A673 (cell line): ENCODE measurements around the gene INSRR. TPM values are rescaled to one million over a fixed set of nuclear protein-coding genes. Genes with fewer than 3 reads are reported as not detected.

ENCODE experiments used
- BruUV-seq: library from RNA; stranded (reverse); fragments of 400-500 nt; replicated peaks from 2 replicates; lab custom pipeline; 2021; lab: Mats Ljungman, UMichigan
- CTCF ChIA-PET: fragments of 300-600 bp; sonication (Branson Sonifier 250); formaldehyde crosslinking; loops from one replicate; lab custom pipeline; 2022; ENCODE audit warnings: antibody characterized with exemption; lab: Charles Lee
- POLR2A ChIA-PET: fragments of 300-600 bp; sonication (Branson Sonifier 250); formaldehyde crosslinking; loops from one replicate; lab custom pipeline; 2022; ENCODE audit warnings: antibody characterized with exemption; ENCODE audit not compliant: low non-redundant PET; lab: Charles Lee
- DNase-seq: peaks from one replicate; pipeline ENCODE4 v3.0.0-alpha.2; 2015; ENCODE audit warnings: low spot score
- H3K27ac ChIP-seq: fragments of 200-600 bp; sonication (generic); 2 replicates; pipeline ENCODE4 v1.5.1; 2016; ENCODE audit warnings: mixed run types, low read depth, mild to moderate bottlenecking, mixed read lengths, antibody characterized with exemption, low read length; ENCODE audit not compliant: poor library complexity, severe bottlenecking
- H3K27me3 ChIP-seq: fragments of 200-600 bp; sonication (generic); replicated peaks from 2 replicates; pipeline ENCODE4 v1.6.1; 2017; ENCODE audit warnings: mixed run types, low read depth, mild to moderate bottlenecking, mixed read lengths, antibody characterized with exemption, low read length; ENCODE audit not compliant: insufficient read depth, poor library complexity
- H3K36me3 ChIP-seq: fragments of 200-600 bp; sonication (generic); 2 replicates; pipeline ENCODE4 v1.6.1; 2016; ENCODE audit warnings: mixed run types, mild to moderate bottlenecking, mixed read lengths, antibody characterized with exemption, low read length; ENCODE audit not compliant: insufficient read depth, poor library complexity, severe bottlenecking
- H3K4me1 ChIP-seq: fragments of 200-600 bp; sonication (generic); 2 replicates; pipeline ENCODE4 v1.6.1; 2017; ENCODE audit warnings: mixed run types, mild to moderate bottlenecking, mixed read lengths, antibody characterized with exemption, low read length; ENCODE audit not compliant: insufficient read depth, poor library complexity, severe bottlenecking
- H3K4me3 ChIP-seq: fragments of 200-600 bp; sonication (generic); 2 replicates; pipeline ENCODE4 v1.5.1; 2016; ENCODE audit warnings: low read depth, mixed run types, mild to moderate bottlenecking, mixed read lengths, low read length; ENCODE audit not compliant: poor library complexity, severe bottlenecking
- H3K9me3 ChIP-seq: fragments of 200-600 bp; sonication (generic); 2 replicates; pipeline ENCODE4 v1.6.1; 2016; ENCODE audit warnings: mixed run types, low read depth, mild to moderate bottlenecking, mixed read lengths, antibody characterized with exemption, low read length; ENCODE audit not compliant: poor library complexity, severe bottlenecking
- EZH2 ChIP-seq: fragments of 200-600 bp; sonication (generic); IDR thresholded peaks from 2 replicates; pipeline ENCODE4 v1.6.1; 2017; ENCODE audit warnings: borderline replicate concordance, low read depth, mild to moderate bottlenecking, mixed read lengths, antibody characterized with exemption, low read length; ENCODE audit not compliant: poor library complexity, severe bottlenecking
- intact Hi-C: fragments of 100-400 bp; cut with micrococcal nuclease; formaldehyde crosslinking; loops from one replicate; pipeline ENCODE4 v1.10.0; 2022; ENCODE audit not compliant: unreplicated experiment
- total RNA-seq: library from RNA; stranded (reverse); gene quantifications from 2 replicates; pipeline ENCODE4 v1.2.3, GENCODE V29; 2021
- TF ChIP-seq, protein P1 (sequence below): fragments of 300-800, 200-600 bp; sonication (generic); conservative IDR thresholded peaks from 2 replicates; pipeline ENCODE4 v1.5.1; 2017; ENCODE audit warnings: low read depth, mild to moderate bottlenecking, antibody characterized with exemption, low read length, moderate library complexity, mixed read lengths

Gene INSRR
- total RNA-seq, 1 experiment from 2014 or later: 0.15 TPM

GRCh38 chr1:156815961-156816422 is 42.9 kb downstream of the INSRR start:
- no peaks in the 10 kb centered on the region for H3K36me3 ChIP-seq
- CTCF ChIA-PET: no interaction called here
- peaks cover 31% of the 10 kb centered on the region for H3K4me1 ChIP-seq
- no TSS peak for BruUV-seq
- no peak overlapping the region for H3K4me3 ChIP-seq
- H3K27me3 ChIP-seq: no peaks in the 10 kb centered on the region
- no peak for DNase-seq
- intact Hi-C loops: no loop called here
- POLR2A ChIA-PET: no interaction called here
- H3K27ac ChIP-seq: no peak overlapping the region
- TF ChIP-seq EZH2: no peak
- TF ChIP-seq, protein P1, sequence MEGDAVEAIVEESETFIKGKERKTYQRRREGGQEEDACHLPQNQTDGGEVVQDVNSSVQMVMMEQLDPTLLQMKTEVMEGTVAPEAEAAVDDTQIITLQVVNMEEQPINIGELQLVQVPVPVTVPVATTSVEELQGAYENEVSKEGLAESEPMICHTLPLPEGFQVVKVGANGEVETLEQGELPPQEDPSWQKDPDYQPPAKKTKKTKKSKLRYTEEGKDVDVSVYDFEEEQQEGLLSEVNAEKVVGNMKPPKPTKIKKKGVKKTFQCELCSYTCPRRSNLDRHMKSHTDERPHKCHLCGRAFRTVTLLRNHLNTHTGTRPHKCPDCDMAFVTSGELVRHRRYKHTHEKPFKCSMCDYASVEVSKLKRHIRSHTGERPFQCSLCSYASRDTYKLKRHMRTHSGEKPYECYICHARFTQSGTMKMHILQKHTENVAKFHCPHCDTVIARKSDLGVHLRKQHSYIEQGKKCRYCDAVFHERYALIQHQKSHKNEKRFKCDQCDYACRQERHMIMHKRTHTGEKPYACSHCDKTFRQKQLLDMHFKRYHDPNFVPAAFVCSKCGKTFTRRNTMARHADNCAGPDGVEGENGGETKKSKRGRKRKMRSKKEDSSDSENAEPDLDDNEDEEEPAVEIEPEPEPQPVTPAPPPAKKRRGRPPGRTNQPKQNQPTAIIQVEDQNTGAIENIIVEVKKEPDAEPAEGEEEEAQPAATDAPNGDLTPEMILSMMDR: no peak
- H3K9me3 ChIP-seq: no peaks in the 10 kb centered on the region

- intact Hi-C loops: no loop called here
- no peak for DNase-seq
- BruUV-seq: no TSS peak
- Histone ChIP-seq H3K9me3 (no peaks in the 10 kb centered on the region), H3K4me3 (no peak overlapping the region), H3K4me1 (peaks cover 31% of the 10 kb centered on the region), H3K27me3 (no peaks in the 10 kb centered on the region), H3K36me3 (no peaks in the 10 kb centered on the region), H3K27ac (no peak overlapping the region)
- ChIA-PET POLR2A (no interaction called here), CTCF (no interaction called here)
- no peak for TF ChIP-seq EZH2
- TF ChIP-seq, protein P1: no peak
Measured at GRCh38 chr1:156815307-156815826, 43.5 kb downstream of the INSRR start.

- TF ChIP-seq EZH2: no peak
- TF ChIP-seq, protein P1: no peak
- H3K4me1 ChIP-seq: peaks cover 31% of the 10 kb centered on the region
- no peaks in the 10 kb centered on the region for H3K36me3 ChIP-seq
- no peak for DNase-seq
- intact Hi-C loops: no loop called here
- no peak overlapping the region for H3K27ac ChIP-seq
- ChIA-PET POLR2A (interaction anchor here (1.1 kb wide), 1 partner anchor 10 kb away, joined by 3 read pairs; no protein-coding TSS in a partner anchor), CTCF (interaction anchor here (0.7 to 1.0 kb wide), 3 partner anchors 8 to 125 kb away, joined by 3 to 6 read pairs (median 3); no protein-coding TSS in a partner anchor)
- H3K27me3 ChIP-seq: no peaks in the 10 kb centered on the region
- BruUV-seq: no TSS peak
- no peaks in the 10 kb centered on the region for H3K9me3 ChIP-seq
- no peak overlapping the region for H3K4me3 ChIP-seq
Measured at GRCh38 chr1:156814571-156815260, 44.2 kb downstream of the INSRR start.
